SU-DHL-6 (cell line): ENCODE data around the gene MYRF.

Experiments
- CTCF ChIP-seq: fragments of 200-600 bp; sonication (generic); IDR thresholded peaks from one replicate; pipeline ENCODE4 v1.5.1; 2017; ENCODE audit warnings: antibody characterized with exemption, mild to moderate bottlenecking, low read length, moderate library complexity; ENCODE audit not compliant: insufficient read depth, poor library complexity, severe bottlenecking
- EZH2phosphoT487 ChIP-seq: fragments of 200-600 bp; sonication (generic), shearing (Covaris generic); conservative IDR thresholded peaks from 2 replicates; pipeline ENCODE4 v1.6.1; 2018; ENCODE audit warnings: mild to moderate bottlenecking, antibody characterized with exemption, low read length, moderate library complexity, mixed read lengths

- TF ChIP-seq CTCF (peak; percentile 9), EZH2phosphoT487 (no peak)
Measured at GRCh38 chr11:61747967-61748285, 4.5 kb upstream of the MYRF start.
